Measurements from ENCODE around the gene MIDN.
A peak's percentile ranks its signal among the peaks of the same experiment; 100 is the strongest.

MIDN gene

GRCh38 chr19:1258707-1259205 is 10.4 kb downstream of the MIDN start:
- no peak for DNase-seq (ENCODE audit: low spot score)

- DNase-seq (ENCODE audit: low spot score), result no peak
Observed at GRCh38 chr19:1259206-1259875, 11.0 kb downstream of the MIDN start.

DNA sequence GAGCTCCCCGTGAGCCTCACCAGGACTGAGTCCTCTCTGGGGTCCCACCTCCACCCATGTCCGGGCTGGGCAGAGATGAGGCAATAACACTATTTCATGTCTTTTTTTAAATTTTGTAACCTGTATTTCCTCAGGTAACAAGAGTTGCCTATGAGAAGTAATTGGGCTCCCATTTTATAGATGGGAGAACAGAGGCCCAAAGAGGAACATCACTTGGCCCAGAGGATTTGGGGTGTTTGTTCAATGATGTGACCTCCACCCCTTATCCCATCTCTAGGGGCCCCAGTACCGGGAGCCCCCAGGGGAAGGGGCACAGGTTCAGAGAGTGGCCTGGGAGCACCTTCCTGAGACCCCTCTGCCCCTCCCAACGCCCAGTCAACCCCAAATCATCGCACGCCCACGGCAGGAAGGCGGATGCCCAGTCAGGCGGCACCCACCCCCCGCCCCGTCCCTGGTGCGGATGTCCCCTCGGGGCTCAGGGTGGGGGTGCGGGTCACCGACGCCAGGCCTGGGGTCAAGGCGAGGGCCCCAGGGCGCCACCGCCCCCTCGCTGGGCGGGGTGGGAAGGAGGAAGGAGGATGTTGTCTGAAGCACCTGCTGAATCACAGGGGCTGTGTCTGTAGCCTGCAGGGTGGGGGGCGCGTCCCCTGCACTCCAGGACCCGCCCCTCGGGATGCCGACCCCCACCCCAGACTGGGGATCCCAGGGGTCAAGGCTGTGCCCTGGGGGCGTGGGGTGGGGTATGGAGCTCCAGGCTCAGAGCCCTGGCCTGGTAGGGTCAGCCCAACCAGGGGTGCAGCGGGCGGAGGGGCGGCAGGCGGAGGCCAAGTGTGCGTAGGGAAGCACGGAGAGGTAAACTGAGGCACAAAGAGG is 11.7 kb downstream of the MIDN start:
- no peak for DNase-seq (ENCODE audit: low spot score)

DNA sequence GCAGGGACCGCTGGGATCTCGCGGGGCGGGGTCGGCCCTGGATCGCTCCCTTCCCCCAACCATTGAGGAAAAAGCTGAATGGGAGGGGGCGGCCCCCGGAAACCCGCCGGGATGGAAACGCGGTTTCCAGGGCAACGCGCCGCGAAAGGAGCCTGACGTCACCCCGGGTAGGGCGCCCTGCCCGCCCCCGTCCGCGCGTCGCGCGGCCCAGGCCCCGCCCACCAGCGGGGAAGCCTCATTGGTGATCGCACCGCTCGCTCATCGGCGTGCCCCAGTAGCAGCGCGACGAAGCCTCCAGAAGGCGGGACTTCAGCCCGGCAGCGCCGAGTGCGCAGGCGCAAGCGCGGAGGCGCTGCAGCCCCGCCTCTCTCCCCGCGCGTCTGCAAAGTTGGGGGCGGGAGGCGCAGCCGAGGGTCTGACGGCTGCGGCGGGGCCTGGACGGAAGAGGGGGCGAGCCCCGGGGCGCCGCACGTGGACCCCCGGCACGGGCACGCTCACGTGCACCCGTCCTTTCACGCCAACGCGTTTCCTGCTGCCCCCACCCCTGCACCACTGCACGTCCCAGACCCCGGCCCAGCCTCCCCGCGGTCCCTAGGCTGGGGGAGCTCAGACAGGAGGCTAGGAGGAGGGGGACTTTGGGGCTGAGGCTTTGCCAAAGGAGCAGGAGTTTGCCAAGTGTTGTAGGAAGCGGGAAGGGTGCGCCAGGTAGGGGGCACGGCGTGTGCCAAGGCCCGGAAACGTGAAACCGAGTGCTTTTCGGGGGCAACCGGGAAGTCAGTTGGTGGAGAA is 12.6 kb downstream of the MIDN start:
- peak; percentile 95 for DNase-seq (ENCODE audit: low spot score)

- no peak for DNase-seq (ENCODE audit: low spot score)
Observed at GRCh38 chr19:1261538-1261797, 13.1 kb downstream of the MIDN start.

DNA sequence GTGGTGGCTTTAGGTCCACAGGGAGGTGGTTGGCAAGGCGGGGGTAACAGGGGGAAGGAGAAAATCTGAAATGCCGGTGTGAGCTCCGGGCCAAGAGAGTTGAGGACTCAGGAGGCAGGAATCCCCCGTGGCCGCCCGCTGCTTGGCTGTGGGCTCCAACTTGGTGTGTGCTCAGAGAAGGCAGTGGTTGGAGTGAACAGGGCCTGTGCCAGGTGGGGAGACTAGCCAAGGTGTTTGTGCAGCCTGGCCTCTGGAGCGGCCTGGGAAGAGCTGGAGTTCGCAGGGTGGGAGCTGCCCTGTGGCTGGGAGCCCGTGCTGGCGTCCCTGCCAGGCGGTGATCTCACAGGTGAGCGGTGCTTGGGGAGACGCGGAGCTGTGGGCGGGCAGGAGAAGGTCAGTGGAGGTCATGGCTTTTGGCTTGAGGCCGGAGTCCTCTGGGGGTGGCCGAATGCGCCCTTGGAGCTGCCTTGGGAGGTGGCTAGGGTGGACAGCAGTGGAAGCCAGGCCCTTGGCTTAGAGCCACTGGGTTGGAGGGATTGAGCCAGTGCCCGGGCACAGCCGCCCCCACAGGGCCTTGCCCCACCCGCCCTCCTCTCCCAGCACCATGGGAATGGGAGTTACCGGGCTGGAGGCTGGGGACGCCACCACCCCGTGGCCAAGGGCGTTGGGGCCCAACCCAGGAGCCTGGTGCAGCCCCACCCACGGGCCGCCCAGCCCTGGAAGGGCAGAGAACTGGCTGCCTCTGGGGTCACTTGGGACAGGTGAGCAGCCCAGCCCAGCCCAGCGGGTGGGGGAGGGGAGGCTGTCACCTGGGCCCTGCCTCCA is 13.6 kb downstream of the MIDN start:
- DNase-seq (ENCODE audit: low spot score), result no peak

- DNase-seq (ENCODE audit: low spot score), result no peak
Observed at GRCh38 chr19:1262623-1263123, 14.3 kb downstream of the MIDN start.

DNA sequence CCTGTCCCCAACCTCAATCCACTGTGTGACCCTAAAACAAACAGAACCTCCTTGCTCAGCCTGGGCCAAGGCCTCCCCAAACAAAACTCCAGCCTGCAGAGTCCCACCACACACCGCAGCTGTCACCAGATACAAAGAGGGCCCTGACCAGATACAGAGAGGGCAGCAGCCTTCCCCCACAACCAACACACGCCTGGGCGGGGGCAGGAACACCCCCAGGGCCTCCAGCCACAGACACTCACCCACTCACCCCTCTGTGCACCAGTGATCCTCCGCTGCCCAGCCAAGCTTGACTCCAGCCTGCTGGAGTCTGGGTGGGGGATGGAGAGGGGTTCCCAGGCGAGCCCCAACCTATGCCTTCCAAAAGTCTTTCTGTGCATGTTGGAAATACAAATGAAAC is 14.8 kb downstream of the MIDN start:
- no peak for DNase-seq (ENCODE audit: low spot score)

DNA sequence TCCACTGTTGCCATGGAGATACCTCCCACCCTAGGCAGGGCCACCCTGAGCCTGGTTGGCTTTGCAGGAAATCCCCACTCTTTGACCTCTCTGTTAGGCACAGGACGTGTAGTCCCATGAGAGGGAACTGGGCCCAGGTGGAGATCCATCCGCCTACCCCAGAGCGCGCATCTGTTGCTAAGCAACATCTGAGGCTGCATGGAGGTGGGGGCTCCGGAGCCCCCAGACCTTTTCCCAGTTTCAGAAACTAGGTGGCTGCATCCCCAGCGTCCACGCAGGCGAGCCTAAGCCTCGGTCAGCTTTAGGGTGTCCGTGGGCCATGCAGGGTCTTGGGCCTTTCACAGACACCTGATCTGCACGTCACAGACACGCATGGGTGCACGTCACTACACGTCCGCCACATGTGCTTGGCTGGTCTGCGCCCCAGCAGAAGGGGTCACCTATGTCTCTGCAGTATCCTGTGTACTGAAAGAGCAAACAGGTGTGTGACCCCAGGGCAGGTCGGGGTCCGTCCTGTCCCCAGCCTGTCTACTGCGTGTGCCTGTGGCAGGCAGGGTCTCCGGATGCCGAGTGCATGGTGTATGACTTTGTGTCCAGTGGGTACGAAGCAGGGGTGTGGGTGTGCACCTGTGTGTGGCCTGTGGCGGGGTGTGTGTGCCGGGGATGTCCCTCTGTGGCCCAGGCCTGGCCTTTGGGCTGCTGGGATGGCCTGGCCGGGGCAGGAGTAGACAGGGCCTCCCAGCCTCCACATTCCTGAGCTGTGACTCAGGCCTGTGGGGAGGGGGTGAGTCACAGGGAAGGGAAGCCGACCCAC is 16.6 kb downstream of the MIDN start:
- DNase-seq (ENCODE audit: low spot score), result peak; percentile 85

GRCh38 chr19:1265615-1266128 is 17.3 kb downstream of the MIDN start:
- peak; percentile 79 for DNase-seq (ENCODE audit: low spot score)

GRCh38 chr19:1266129-1266915 is 17.9 kb downstream of the MIDN start:
- peak; percentile 90 for DNase-seq (ENCODE audit: low spot score)

- peak; percentile 56 for DNase-seq (ENCODE audit: low spot score)
Observed at GRCh38 chr19:1266916-1267476, 18.6 kb downstream of the MIDN start.

GRCh38 chr19:1267477-1268225 is 19.3 kb downstream of the MIDN start:
- DNase-seq (ENCODE audit: low spot score), result no peak

DNA sequence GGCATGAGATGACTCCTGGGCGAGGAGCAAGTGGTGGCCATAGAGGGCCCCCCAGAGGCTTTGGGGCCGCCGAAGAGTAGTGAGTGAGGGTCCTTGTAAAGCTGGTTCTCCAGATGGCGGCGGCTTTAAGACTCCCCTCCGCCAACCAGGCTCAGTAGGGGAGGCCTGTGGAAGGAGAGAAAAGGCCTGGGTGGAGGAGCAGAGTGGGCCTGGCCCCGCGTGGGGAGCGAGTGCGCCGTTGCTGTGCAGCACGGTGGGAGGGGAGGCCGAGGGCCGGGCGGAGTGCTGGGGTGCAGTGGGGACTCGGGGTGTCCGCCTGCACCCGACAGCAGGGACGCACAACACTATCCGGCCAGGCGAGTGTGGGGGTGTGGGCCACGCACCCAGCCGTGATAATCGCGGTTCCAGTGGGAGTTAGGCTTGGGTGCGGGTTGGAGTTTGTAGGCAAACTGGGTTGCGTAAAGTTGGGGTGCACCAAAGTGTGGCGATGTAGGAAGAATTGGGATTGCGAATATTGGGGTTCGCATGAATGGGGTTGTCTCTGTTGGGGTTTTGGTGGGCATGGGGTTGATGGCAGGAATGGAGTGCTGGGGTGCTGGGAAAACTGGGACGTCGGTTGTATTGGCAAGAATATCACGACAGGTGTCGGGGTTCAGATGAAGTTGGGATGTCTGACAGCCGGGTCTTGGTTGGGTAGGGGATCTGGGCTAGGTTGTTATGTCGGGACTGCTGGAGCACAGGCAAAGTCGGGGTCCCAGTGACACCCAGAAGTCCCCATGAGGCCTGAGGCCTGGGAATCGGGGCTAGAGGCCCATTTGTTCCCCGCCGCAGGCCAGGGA is 20.1 kb downstream of the MIDN start:
- no peak for DNase-seq (ENCODE audit: low spot score)

DNA sequence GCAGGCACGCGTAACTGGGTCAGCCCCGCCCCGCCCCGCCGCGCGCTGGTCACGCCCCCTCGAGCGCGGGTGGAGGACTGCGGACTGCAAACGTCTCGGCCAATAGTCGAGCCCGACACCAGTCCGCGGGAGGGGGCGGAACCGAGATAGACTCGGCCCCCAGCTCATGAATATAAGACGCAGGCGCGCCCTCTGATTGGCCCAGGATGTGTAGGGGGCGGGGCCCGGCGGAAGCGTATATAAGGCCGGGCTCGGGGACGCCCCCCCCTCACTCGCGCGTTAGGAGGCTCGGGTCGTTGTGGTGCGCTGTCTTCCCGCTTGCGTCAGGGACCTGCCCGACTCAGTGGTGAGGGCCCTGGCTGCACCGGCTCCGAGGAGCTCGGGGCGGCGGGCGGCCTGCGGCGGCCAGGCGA is 20.7 kb downstream of the MIDN start, which contains the start of gene CIRBP:
Gene CIRBP (plus strand): TSS at position 268 of the 413 bp plus-strand sequence. CDS start 1,602 bp downstream, outside the sequence.
- DNase-seq (ENCODE audit: low spot score), result peak; percentile 98

DNA sequence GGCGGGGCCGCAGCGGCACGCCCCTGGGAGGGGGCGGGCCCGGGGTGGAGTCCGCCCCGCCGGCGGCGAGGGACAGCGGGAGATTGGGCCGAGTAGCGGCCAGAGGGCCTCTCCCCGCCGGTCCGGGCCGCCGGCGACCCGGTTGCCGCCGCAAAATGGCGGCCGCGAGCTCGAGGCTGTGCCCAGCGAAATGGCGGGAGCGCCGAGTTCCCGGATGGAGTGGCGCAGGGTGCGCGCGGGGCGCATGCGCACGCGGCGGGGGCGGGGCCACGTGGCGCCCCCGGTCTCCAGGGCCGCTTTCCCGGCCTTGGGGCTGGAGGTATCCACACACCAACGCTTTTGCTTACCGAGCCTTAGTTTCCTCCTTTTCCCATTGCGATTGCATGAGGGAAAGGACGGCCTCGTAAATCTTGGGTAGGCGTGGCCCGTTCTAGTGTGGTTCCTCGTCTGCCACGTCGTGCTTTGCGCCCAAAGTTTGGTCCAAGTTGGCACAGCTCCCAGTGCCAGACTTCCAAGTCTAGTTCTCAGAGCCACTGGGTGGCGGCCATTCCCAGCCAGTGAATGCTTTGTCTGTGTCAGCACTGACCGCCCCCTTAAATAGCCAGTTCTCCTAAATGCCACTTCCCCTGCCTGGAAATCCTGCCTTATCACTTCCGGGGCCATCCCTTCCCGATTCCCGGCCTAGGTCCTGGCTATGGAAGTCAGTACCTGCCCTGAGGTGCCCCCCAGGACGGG is 21.3 kb downstream of the MIDN start:
- DNase-seq (ENCODE audit: low spot score), result peak; percentile 89
